Cardiac fibroblast (primary cell): ENCODE measurements around the gene PRDM5.

ENCODE experiments used
- DNase-seq, 2 donors: peaks; one replicate each; pipeline versions ENCODE4 v3.0.0 to v3.0.0-alpha.2; 2010; ENCODE audit warnings: low read depth in 2 of 2
- H3K4me3 ChIP-seq, 2 donors: replicated peaks in 1 of 2; 1 replicate in 1 of 2; 2 replicates in 1 of 2; pipeline ENCODE4 v1.5.1; 2011; ENCODE audit warnings: low read depth in 2 of 2, low read length in 2 of 2, mild to moderate bottlenecking in 2 of 2, moderate library complexity in 1 of 2
- TF ChIP-seq, protein P1 (sequence below): IDR thresholded peaks from one replicate; pipeline ENCODE4 v1.5.1; 2011; ENCODE audit warnings: low read depth, mild to moderate bottlenecking, low read length, inconsistent platforms

Gene PRDM5

GRCh38 chr4:120924931-120925330 is 2.4 kb upstream of the PRDM5 start:
- H3K4me3 ChIP-seq = no peak overlapping the region
- TF ChIP-seq, protein P1, sequence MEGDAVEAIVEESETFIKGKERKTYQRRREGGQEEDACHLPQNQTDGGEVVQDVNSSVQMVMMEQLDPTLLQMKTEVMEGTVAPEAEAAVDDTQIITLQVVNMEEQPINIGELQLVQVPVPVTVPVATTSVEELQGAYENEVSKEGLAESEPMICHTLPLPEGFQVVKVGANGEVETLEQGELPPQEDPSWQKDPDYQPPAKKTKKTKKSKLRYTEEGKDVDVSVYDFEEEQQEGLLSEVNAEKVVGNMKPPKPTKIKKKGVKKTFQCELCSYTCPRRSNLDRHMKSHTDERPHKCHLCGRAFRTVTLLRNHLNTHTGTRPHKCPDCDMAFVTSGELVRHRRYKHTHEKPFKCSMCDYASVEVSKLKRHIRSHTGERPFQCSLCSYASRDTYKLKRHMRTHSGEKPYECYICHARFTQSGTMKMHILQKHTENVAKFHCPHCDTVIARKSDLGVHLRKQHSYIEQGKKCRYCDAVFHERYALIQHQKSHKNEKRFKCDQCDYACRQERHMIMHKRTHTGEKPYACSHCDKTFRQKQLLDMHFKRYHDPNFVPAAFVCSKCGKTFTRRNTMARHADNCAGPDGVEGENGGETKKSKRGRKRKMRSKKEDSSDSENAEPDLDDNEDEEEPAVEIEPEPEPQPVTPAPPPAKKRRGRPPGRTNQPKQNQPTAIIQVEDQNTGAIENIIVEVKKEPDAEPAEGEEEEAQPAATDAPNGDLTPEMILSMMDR = no peak

DNA sequence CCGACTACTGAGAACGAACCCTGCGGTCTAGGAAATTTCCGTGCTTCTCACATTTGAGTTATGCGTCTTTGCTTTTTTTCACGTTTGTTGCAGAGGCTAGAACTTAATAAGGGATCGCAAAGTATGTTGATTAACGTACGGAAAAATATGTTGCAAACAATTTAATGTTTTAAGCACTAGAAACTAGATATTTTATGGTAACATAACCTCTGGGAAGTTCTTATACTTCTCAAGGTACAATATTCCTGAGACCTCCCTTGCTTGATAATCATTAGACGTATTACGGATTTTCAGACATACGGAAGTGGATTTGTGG is 639 bp upstream of the PRDM5 start:
- TF ChIP-seq, protein P1 = no peak
- H3K4me3 ChIP-seq = peak overlapping the region; percentile 41 to 64
- no peak for DNase-seq

More at GRCh38 chr4:120924931-120925330, 2.4 kb upstream of the PRDM5 start:
- DNase-seq = no peak

- peak; percentile 73 to 77 for DNase-seq
- peak overlapping the region; percentile 64 to 76 for H3K4me3 ChIP-seq
- TF ChIP-seq, protein P1 = no peak
Measured at GRCh38 chr4:120921456-120922380, 808 bp downstream of the PRDM5 start.

DNA sequence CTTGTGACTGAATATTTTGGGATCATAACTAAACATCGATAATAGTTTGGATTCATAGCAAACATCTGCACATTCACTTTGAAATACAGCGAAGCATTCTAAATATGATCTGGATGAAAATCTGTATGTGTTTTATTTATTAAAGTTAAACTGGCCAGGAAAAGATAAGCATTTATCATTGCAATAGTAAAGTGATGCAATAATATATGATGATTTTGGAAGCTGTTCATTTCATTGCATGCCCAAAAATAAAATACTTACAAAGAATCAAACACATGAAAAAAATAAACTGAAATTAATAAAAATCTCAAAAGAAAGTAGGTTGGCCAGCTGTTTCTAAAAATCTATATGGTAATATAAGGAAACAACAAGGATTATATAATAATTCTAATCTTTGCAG is 1.9 kb downstream of the PRDM5 start:
- TF ChIP-seq, protein P1 = no peak
- no peak overlapping the region for H3K4me3 ChIP-seq
- no peak for DNase-seq

- DNase-seq = no peak
- TF ChIP-seq, protein P1 = peak; percentile 13
- no peak overlapping the region for H3K4me3 ChIP-seq
Measured at GRCh38 chr4:120919358-120919757, 3.2 kb downstream of the PRDM5 start.

DNA sequence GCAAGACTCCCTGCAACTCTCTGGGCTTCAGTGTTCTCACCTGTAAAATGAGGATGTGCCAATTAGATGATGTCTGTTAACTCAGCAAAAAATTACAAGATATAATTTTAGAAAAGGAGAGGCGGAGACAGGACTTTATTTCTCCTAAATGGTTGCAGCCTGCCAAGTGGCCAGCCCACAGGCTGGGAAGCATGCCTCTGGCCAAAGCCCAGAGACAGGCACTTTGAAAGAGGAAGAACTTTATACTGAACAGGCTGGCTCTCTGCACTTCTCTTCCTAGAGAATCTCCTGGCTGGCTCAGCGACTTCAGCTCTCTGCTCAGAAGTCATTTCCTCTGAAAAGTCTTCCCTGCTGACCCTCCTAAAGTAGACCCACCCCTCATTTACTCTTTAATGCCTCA is 3.7 kb downstream of the PRDM5 start:
- TF ChIP-seq, protein P1 = no peak
- H3K4me3 ChIP-seq = no peak overlapping the region
- peak in 1 of 2 donors; percentile 42 for DNase-seq

GRCh38 chr4:120918092-120918491 is 4.4 kb downstream of the PRDM5 start:
- TF ChIP-seq, protein P1 = no peak
- DNase-seq = no peak
- H3K4me3 ChIP-seq = no peak overlapping the region
